ENCODE results near the gene OSCP1.

Gene OSCP1

DNA sequence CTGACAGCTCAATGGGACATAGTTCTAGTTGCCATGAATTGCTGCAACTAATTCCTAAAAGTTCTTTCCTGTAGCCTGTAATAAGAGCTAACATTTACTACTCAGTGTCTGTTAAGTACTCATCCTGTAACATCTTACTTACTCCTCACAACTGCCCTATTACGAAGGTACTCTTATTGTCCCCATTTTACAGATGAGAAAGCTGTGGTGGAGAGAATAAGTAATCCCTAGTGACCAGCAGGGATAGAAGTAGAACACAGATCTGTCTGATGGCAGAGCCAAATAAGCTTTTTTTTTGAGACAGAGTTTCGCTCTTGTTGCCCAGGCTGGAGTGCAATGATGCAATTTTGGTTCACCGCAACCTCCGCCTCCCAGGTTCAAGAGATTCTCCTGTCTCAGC is 67.6 kb downstream of the OSCP1 start:
- no peak for DNase-seq

DNA sequence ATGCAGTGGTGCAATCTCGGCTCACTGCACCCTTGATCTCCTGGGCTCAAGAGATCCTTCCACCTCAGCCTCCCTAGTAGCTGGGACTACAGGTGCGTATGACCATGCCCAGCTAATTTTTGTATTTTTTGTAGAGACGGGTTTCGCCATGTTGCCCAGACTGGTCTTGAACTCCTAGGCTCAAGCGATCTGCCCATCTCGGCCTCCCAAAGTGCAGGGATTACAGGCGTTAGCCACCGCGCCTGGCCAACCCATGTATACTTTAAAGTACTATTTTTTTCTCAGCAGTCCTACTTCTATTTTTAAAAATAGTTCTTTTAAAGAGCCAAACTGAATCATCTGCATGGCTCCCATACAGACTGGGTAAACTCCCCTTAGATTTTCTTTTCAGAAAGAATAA is 68.0 kb downstream of the OSCP1 start:
- no peak for DNase-seq

DNA sequence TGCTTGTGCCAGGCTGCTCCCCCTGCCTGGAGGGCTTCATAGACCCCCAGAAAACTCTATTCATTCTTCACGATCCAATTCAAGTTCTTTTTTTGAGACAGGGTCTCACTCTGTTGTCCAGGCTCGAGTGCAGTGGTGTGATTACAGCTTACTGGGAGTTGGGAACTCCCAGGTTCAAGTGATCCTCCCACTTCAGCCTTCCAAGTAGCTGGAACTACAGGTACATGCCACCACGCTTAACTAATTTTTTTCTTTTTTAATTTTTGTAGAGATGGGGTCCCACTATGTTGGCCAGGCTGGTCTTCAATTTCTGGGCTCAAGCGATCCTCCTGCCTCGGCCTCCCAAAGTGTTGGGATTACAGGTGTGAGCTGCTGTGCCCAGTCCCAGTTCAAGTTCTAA is 68.8 kb downstream of the OSCP1 start:
- no peak for DNase-seq

DNA sequence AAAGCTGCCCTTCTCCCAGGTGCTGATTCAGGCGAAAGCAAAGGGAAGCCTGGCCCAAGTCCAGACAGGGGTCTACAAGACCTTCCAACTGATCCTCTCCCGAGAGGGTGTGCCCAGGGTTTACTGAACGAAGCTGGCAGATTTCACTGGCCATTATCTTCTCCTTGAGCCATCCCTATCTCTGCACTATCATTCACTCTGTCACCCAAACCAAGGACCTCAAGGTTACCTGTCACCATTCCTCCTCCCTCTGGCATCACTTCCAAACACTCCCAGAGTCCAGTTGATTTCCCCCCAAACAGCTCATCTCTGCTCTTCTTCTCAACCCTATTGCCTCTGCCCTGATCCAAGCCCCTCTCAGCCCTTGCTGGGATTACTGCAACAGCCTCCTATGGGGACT is 69.5 kb downstream of the OSCP1 start:
- DNase-seq: no peak

DNA sequence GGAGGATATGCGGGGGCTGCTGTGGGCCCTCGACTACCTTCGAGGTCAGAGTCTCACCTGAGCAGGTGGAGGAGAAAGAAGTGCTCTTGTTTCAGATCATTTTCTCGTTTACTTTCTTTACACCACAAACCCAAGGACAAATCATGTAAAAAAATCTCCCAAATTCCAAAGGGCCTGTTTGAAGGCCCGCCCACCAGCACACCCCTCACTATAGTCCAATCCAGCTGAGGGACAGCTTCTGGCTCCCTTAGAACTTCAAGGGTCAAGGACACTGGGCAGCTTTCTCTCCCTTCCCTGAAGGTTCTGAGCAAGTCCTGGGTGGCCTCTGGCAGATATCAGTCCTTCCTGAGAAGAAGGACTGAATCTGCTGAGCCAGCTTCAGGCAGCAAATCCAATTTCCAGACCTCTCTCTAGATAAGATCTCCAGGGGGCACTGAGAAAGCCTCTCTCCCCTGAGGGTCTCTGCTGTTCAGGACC is 70.1 kb downstream of the OSCP1 start:
- no peak for DNase-seq

- no peak for DNase-seq
These were observed 72.3 kb downstream of the OSCP1 start for GRCh38 chr1:36377791-36378492.

DNA sequence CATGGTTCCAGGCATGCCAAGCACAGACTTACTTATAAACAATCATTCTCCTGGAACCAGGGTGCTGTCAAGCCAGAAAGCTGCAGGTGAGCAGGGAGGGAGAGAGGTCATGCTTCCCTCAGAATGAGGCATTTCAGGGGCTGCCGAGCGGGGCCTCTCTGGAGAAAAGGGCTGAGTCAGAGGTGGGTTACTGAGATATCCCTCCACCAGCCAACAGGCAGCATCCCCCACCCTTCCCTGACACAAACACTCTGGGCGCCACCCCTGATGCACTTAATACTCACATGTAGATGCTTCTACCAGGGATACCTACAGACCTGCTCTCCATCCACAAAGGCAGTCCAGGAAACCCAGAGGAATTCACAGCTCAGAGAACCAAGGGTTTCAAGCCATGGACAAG is 77.6 kb downstream of the OSCP1 start:
- DNase-seq: no peak

- peak in 12 of 14 donors; percentile 11 to 61 (median 39) for DNase-seq
These were observed 81.0 kb downstream of the OSCP1 start for GRCh38 chr1:36369061-36369861.
